HepG2 (cell line): Measurements from ENCODE around the gene ING1. TPM values are rescaled to one million over a fixed set of nuclear protein-coding genes. Genes with fewer than 3 reads are reported as not detected.

Source experiments
- ATAC-seq: fragments of 200-7000 bp; cut with Tn5 transposase; 3 replicates; pipeline ENCODE4 v1.9.1; 2020; ENCODE audit warnings: mild to moderate bottlenecking, moderate library complexity
- BruUV-seq: library from RNA; stranded (reverse); fragments of 400-500 nt; replicated peaks from 2 replicates; lab custom pipeline; 2021; lab: Mats Ljungman, UMichigan
- CTCF ChIA-PET: fragments of 300-600 bp; formaldehyde crosslinking; extraction: SDS; loops from one replicate; lab custom pipeline; 2021; ENCODE audit warnings: low total read pairs, inconsistent platforms, low intra/inter-chr PET ratio; lab: Yijun Ruan, JAX
- POLR2A ChIA-PET: fragments of 350-600 bp; sonication (Branson Sonifier 250); formaldehyde crosslinking; loops from one replicate; lab custom pipeline; 2020; ENCODE audit warnings: antibody characterized with exemption, inconsistent platforms; lab: Yijun Ruan, JAX
- DNase-seq: peaks from one replicate; pipeline ENCODE4 v3.0.0-alpha.2; 2015; ENCODE audit warnings: low spot score
- FAIRE-seq: peaks from 3 replicates; lab custom pipeline; 2011; peaks lifted over from hg19 to GRCh38; lab: Jason Lieb, UNC
- H2AFZ ChIP-seq: one replicate; pipeline ENCODE4 v1.6.1; 2011; ENCODE audit warnings: low read length, inconsistent platforms
- H3K27ac ChIP-seq: fragments of 300-600 bp; 3 replicates; pipeline ENCODE4 v1.8.0; 2011; ENCODE audit warnings: mixed run types, mild to moderate bottlenecking, mixed read lengths, low read length, inconsistent platforms; ENCODE audit not compliant: insufficient read depth; ENCODE audit errors: extremely low read length
- H3K27me3 ChIP-seq, 2 experiments: fragments of 200-600 bp in 1 of 2; 2 replicates in 1 of 2; 3 replicates in 1 of 2; pipeline versions ENCODE4 v1.6.0 to v1.8.0; 2011; ENCODE audit warnings: low read length in 2 of 2, mild to moderate bottlenecking in 2 of 2, moderate library complexity in 2 of 2, inconsistent platforms in 1 of 2; ENCODE audit not compliant: insufficient read depth in 2 of 2, control insufficient read depth in 1 of 2
- H3K36me3 ChIP-seq, 2 experiments: fragments of 200-600 bp in 1 of 2; replicated peaks in 1 of 2; 2 replicates in 1 of 2; 3 replicates in 1 of 2; pipeline versions ENCODE4 v1.5.1 to v1.8.0; 2011; ENCODE audit warnings: low read length in 2 of 2, inconsistent platforms in 1 of 2; ENCODE audit not compliant: insufficient read depth in 2 of 2, control insufficient read depth in 1 of 2
- H3K4me1 ChIP-seq: 2 replicates; pipeline ENCODE4 v1.5.1; 2012; ENCODE audit warnings: low read length, inconsistent platforms; ENCODE audit not compliant: insufficient read depth
- H3K4me2 ChIP-seq: 2 replicates; pipeline ENCODE4 v1.6.0; 2011; ENCODE audit warnings: low read depth, low read length, inconsistent platforms
- H3K4me3 ChIP-seq, 3 experiments: fragments of 200-600 bp in 1 of 3; sonication (generic), shearing (Covaris generic) in 1 of 3; replicated peaks in 1 of 3; 2 replicates each; pipeline ENCODE4 v1.5.1; 2011 to 2016; ENCODE audit warnings: low read length in 3 of 3, inconsistent platforms in 2 of 3, low read depth in 2 of 3, mild to moderate bottlenecking in 2 of 3, control low read depth in 1 of 3, mixed read lengths in 1 of 3; ENCODE audit not compliant: insufficient read depth in 1 of 3
- H3K79me2 ChIP-seq: one replicate; pipeline ENCODE4 v1.6.1; 2011; ENCODE audit warnings: low read length, inconsistent platforms; ENCODE audit not compliant: insufficient read depth
- H3K9ac ChIP-seq: 2 replicates; pipeline ENCODE4 v1.6.0; 2011; ENCODE audit warnings: mild to moderate bottlenecking, low read depth, low read length, inconsistent platforms; ENCODE audit not compliant: insufficient read depth
- H3K9me3 ChIP-seq: 2 replicates; pipeline ENCODE4 v1.5.1; 2012; ENCODE audit warnings: mild to moderate bottlenecking, low read length
- H4K20me1 ChIP-seq: 2 replicates; pipeline ENCODE4 v1.6.0; 2011; ENCODE audit warnings: inconsistent platforms, mild to moderate bottlenecking, low read length, moderate library complexity; ENCODE audit not compliant: insufficient read depth
- ATF2 ChIP-seq: sonication (generic); formaldehyde crosslinking; IDR thresholded peaks from 2 replicates; pipeline ENCODE4 v1.4.0; 2020; ENCODE audit warnings: missing genetic modification reagents
- ESRRA ChIP-seq: sonication (generic); formaldehyde crosslinking; IDR thresholded peaks from 2 replicates; pipeline ENCODE4 v1.5.1; 2020; ENCODE audit warnings: mild to moderate bottlenecking, low read depth, missing genetic modification reagents
- MED13 ChIP-seq: sonication (generic); formaldehyde crosslinking; IDR thresholded peaks from 2 replicates; pipeline ENCODE4 v1.5.0; 2020; ENCODE audit warnings: missing genetic modification reagents
- NRL ChIP-seq: sonication (generic); formaldehyde crosslinking; IDR thresholded peaks from 2 replicates; pipeline ENCODE4 v1.5.0; 2020; ENCODE audit warnings: missing genetic modification reagents, mild to moderate bottlenecking, moderate library complexity, borderline replicate concordance
- PHF8 ChIP-seq: sonication (generic); formaldehyde crosslinking; IDR thresholded peaks from 2 replicates; pipeline ENCODE4 v1.5.0; 2020; ENCODE audit warnings: missing genetic modification reagents
- PRDM10 ChIP-seq: sonication (generic); formaldehyde crosslinking; IDR thresholded peaks from 2 replicates; pipeline ENCODE4 v1.4.0; 2020; ENCODE audit warnings: low read depth, missing genetic modification reagents
- RELA ChIP-seq: sonication (generic); formaldehyde crosslinking; IDR thresholded peaks from 2 replicates; pipeline ENCODE4 v1.4.0; 2020; ENCODE audit warnings: missing genetic modification reagents
- TIGD3 ChIP-seq: sonication (generic); formaldehyde crosslinking; IDR thresholded peaks from 2 replicates; pipeline ENCODE4 v1.5.1; 2020; ENCODE audit warnings: mild to moderate bottlenecking, missing genetic modification reagents, borderline replicate concordance
- ZFP1 ChIP-seq: IDR thresholded peaks from 2 replicates; pipeline ENCODE4 v1.6.1; 2016
- ZNF136 ChIP-seq: sonication (generic); formaldehyde crosslinking; IDR thresholded peaks from 2 replicates; pipeline ENCODE4 v1.8.1; 2022; ENCODE audit warnings: low read depth, mild to moderate bottlenecking, moderate library complexity, missing genetic modification reagents
- ZNF547 ChIP-seq: sonication (generic); formaldehyde crosslinking; IDR thresholded peaks from 2 replicates; pipeline ENCODE4 v1.5.1; 2020; ENCODE audit warnings: mild to moderate bottlenecking, missing genetic modification reagents
- ZNF782 ChIP-seq: sonication (generic); formaldehyde crosslinking; IDR thresholded peaks from 2 replicates; pipeline ENCODE4 v1.4.0; 2020; ENCODE audit warnings: missing genetic modification reagents, mild to moderate bottlenecking, borderline replicate concordance
- WGBS: methylation state at CpG from one replicate; pipeline ENCODE4 v1.1.6; 2017; ENCODE audit warnings: low lambda C conversion rate; 5-methylcytosine and 5-hydroxymethylcytosine counted together
- in situ Hi-C: cut with HindIII; loops from 2 replicates; pipeline ENCODE4 v1.10.0; 2017; ENCODE audit warnings: low pct_unique_long_range_greater_than_20kb; ENCODE audit not compliant: extremely low pct_ligation_motif_present
- intact Hi-C: fragments of 100-400 bp; cut with micrococcal nuclease; formaldehyde crosslinking; loops from one replicate; pipeline ENCODE4 v1.10.0; 2022; ENCODE audit not compliant: unreplicated experiment
- polyA plus RNA-seq, 8 experiments: library from polyadenylated mRNA; depleted of rRNA in 3 of 8; stranded (reverse) in 7 of 8; unstranded in 1 of 8; fragments of >200 nt; fragmentation: Illumina TruSeq in 4 of 8; extraction: Trizol in 4 of 8; gene quantifications; 2 replicates each; pipeline versions ENCODE4 v1.2.1 to v1.2.3, GENCODE V29; 2011 to 2016; ENCODE audit warnings: low read depth in 4 of 8, missing spikeins in 1 of 8, mixed read lengths in 1 of 8; ENCODE audit not compliant: insufficient read depth in 1 of 8
- total RNA-seq, 5 experiments: library from RNA; depleted of rRNA; stranded (reverse); fragments of >200 nt; fragmentation: Illumina TruSeq; extraction: Trizol; gene quantifications; 2 replicates each; pipeline ENCODE4 v1.2.3, GENCODE V29; 2016; ENCODE audit warnings: low read depth in 1 of 5

The ING1 gene
- total and polyA plus RNA-seq, 2 of the 13 experiments (the other 11 are each of a cell fraction or from before 2014, with no cell fraction given), result 8.1 to 16.1 TPM

GRCh38 chr13:110759710-110760109 lies 46.2 kb downstream of the ING1 start:
- in situ Hi-C loops (no loop called here), intact Hi-C loops (no loop called here)
- H3K9me3 ChIP-seq, result no peaks in the 10 kb centered on the region
- POLR2A ChIA-PET, result no interaction called here
- H3K4me2 ChIP-seq, result no peak overlapping the region
- TF ChIP-seq ESRRA (CRISPR knock-in tag), result no peak
- TF ChIP-seq ZNF547 (CRISPR knock-in tag), result no peak
- no peak for TF ChIP-seq TIGD3
- TF ChIP-seq ZFP1, result no peak
- TF ChIP-seq PRDM10, result no peak
- TF ChIP-seq PHF8 (CRISPR knock-in tag), result no peak
- no peak for TF ChIP-seq ZNF782 (CRISPR knock-in tag)
- no peak for TF ChIP-seq RELA (CRISPR knock-in tag)
- TF ChIP-seq ZNF136 (CRISPR knock-in tag), result no peak
- TF ChIP-seq ATF2 (CRISPR knock-in tag), result no peak
- no peak for TF ChIP-seq MED13 (CRISPR knock-in tag)
- TF ChIP-seq NRL (CRISPR knock-in tag), result no peak
- no peaks in the 10 kb centered on the region for H4K20me1 ChIP-seq
- 69% methylated on average over 4 of the region's 4 CpGs for WGBS
- no peak for FAIRE-seq
- no peak for DNase-seq
- no peak overlapping the region for H3K9ac ChIP-seq
- no peaks in the 10 kb centered on the region for H3K4me1 ChIP-seq
- no peak for ATAC-seq
- H2AFZ ChIP-seq, result no peak overlapping the region
- no peaks in the 10 kb centered on the region; a peak in 1 of 5 replicates for H3K27me3 ChIP-seq
- no peaks in the 10 kb centered on the region for H3K79me2 ChIP-seq
- no TSS peak for BruUV-seq
- H3K27ac ChIP-seq, result no peak overlapping the region
- H3K36me3 ChIP-seq, result no peaks in the 10 kb centered on the region
- H3K4me3 ChIP-seq, result no peak overlapping the region
- CTCF ChIA-PET, result no interaction called here
